ENCODE results near the gene DCLK2. TPM values are rescaled to one million over a fixed set of nuclear protein-coding genes. Genes with fewer than 3 reads are reported as not detected.
A peak's percentile ranks its signal among the peaks of the same experiment; 100 is the strongest.

DCLK2 gene
- total and polyA plus RNA-seq, 2 donors from 2014 or later: 2.6 to 3.4 TPM

GRCh38 chr4:150080875-150081274 is 2.6 kb downstream of the DCLK2 start:
- H3K9ac ChIP-seq (ENCODE audit: low read length in 3 of 3): no peak overlapping the region
- H3K27me3 ChIP-seq (ENCODE audit: control insufficient read depth, insufficient read depth, low read length): no peaks in the 10 kb centered on the region
- H3K4me1 ChIP-seq (ENCODE audit: control insufficient read depth in 2 of 3, insufficient read depth in 2 of 3, low read depth in 1 of 3, low read length in 3 of 3): peaks cover 0 to 6% (median 0%) of the 10 kb centered on the region in 3 donors
- DNase-seq (no peak), FAIRE-seq (no peak)
- intact Hi-C loops (cut with DNase I): no loop called here
- no peak overlapping the region for H3K4me3 ChIP-seq (ENCODE audit: low read length in 3 of 3)
- TF ChIP-seq CTCF (IDR thresholded peaks at IDR 0.05; ENCODE audit: borderline replicate concordance, extremely low read depth, insufficient read depth): no peak
- H3K9me3 ChIP-seq (ENCODE audit: control insufficient read depth in 2 of 3, insufficient read depth in 1 of 3, low read length in 3 of 3): no peaks in the 10 kb centered on the region
- no peak overlapping the region for H3K27ac ChIP-seq (ENCODE audit: low read depth in 2 of 2, low read length in 2 of 2)
- no peaks in the 10 kb centered on the region for H3K36me3 ChIP-seq (ENCODE audit: control insufficient read depth in 2 of 3, insufficient read depth in 3 of 3, low read length in 3 of 3)

- no peak for TF ChIP-seq CTCF (IDR thresholded peaks at IDR 0.05; ENCODE audit: borderline replicate concordance, extremely low read depth, insufficient read depth)
- Histone ChIP-seq H3K4me1 (ENCODE audit: control insufficient read depth in 2 of 3, insufficient read depth in 2 of 3, low read depth in 1 of 3, low read length in 3 of 3) (peaks cover 0 to 6% (median 0%) of the 10 kb centered on the region in 3 donors), H3K9ac (ENCODE audit: low read length in 3 of 3) (no peak overlapping the region), H3K27me3 (ENCODE audit: control insufficient read depth, insufficient read depth, low read length) (no peaks in the 10 kb centered on the region), H3K36me3 (ENCODE audit: control insufficient read depth in 2 of 3, insufficient read depth in 3 of 3, low read length in 3 of 3) (no peaks in the 10 kb centered on the region), H3K9me3 (ENCODE audit: control insufficient read depth in 2 of 3, insufficient read depth in 1 of 3, low read length in 3 of 3) (no peaks in the 10 kb centered on the region), H3K27ac (ENCODE audit: low read depth in 2 of 2, low read length in 2 of 2) (no peak overlapping the region), H3K4me3 (ENCODE audit: low read length in 3 of 3) (no peak overlapping the region)
- FAIRE-seq (no peak), DNase-seq (no peak)
- intact Hi-C loops (cut with DNase I): no loop called here
Observed at GRCh38 chr4:150082241-150082640, 4.0 kb downstream of the DCLK2 start.

GRCh38 chr4:150087006-150087405 is 8.8 kb downstream of the DCLK2 start:
- no peak overlapping the region for H3K4me3 ChIP-seq (ENCODE audit: low read length in 3 of 3)
- intact Hi-C loops (cut with DNase I): no loop called here
- DNase-seq (peak in 2 of 5 donors; percentile 30 to 34), FAIRE-seq (no peak)
- H3K9ac ChIP-seq (ENCODE audit: low read length in 3 of 3): no peak overlapping the region
- no peak for TF ChIP-seq CTCF (IDR thresholded peaks at IDR 0.05; ENCODE audit: borderline replicate concordance, extremely low read depth, insufficient read depth)
- H3K27me3 ChIP-seq (ENCODE audit: control insufficient read depth, insufficient read depth, low read length): no peaks in the 10 kb centered on the region
- H3K27ac ChIP-seq (ENCODE audit: low read depth in 2 of 2, low read length in 2 of 2): no peak overlapping the region
- no peaks in the 10 kb centered on the region for H3K4me1 ChIP-seq (ENCODE audit: control insufficient read depth in 2 of 3, insufficient read depth in 2 of 3, low read depth in 1 of 3, low read length in 3 of 3)
- H3K9me3 ChIP-seq (ENCODE audit: control insufficient read depth in 2 of 3, insufficient read depth in 1 of 3, low read length in 3 of 3): no peaks in the 10 kb centered on the region
- no peaks in the 10 kb centered on the region for H3K36me3 ChIP-seq (ENCODE audit: control insufficient read depth in 2 of 3, insufficient read depth in 3 of 3, low read length in 3 of 3)

GRCh38 chr4:150089732-150090131 is 11.5 kb downstream of the DCLK2 start:
- no peaks in the 10 kb centered on the region for H3K36me3 ChIP-seq (ENCODE audit: control insufficient read depth in 2 of 3, insufficient read depth in 3 of 3, low read length in 3 of 3)
- no peaks in the 10 kb centered on the region for H3K27me3 ChIP-seq (ENCODE audit: control insufficient read depth, insufficient read depth, low read length)
- H3K4me1 ChIP-seq (ENCODE audit: control insufficient read depth in 2 of 3, insufficient read depth in 2 of 3, low read depth in 1 of 3, low read length in 3 of 3): no peaks in the 10 kb centered on the region
- DNase-seq: no peak
- no peak overlapping the region for H3K27ac ChIP-seq (ENCODE audit: low read depth in 2 of 2, low read length in 2 of 2)
- TF ChIP-seq CTCF (IDR thresholded peaks at IDR 0.05; ENCODE audit: borderline replicate concordance, extremely low read depth, insufficient read depth): no peak
- no peaks in the 10 kb centered on the region for H3K9me3 ChIP-seq (ENCODE audit: control insufficient read depth in 2 of 3, insufficient read depth in 1 of 3, low read length in 3 of 3)
- H3K9ac ChIP-seq (ENCODE audit: low read length in 3 of 3): no peak overlapping the region
- intact Hi-C loops (cut with DNase I): no loop called here
- no peak overlapping the region for H3K4me3 ChIP-seq (ENCODE audit: low read length in 3 of 3)
- FAIRE-seq: no peak
